ENCODE data around the gene SOSTDC1.
A peak's percentile ranks its signal among the peaks of the same experiment; 100 is the strongest.
"Not testable (repeated sequence)": the region's sequence is repeated elsewhere in the genome, so short reads cannot be mapped to it uniquely, and the experiment has no call there.

SOSTDC1 gene

DNA sequence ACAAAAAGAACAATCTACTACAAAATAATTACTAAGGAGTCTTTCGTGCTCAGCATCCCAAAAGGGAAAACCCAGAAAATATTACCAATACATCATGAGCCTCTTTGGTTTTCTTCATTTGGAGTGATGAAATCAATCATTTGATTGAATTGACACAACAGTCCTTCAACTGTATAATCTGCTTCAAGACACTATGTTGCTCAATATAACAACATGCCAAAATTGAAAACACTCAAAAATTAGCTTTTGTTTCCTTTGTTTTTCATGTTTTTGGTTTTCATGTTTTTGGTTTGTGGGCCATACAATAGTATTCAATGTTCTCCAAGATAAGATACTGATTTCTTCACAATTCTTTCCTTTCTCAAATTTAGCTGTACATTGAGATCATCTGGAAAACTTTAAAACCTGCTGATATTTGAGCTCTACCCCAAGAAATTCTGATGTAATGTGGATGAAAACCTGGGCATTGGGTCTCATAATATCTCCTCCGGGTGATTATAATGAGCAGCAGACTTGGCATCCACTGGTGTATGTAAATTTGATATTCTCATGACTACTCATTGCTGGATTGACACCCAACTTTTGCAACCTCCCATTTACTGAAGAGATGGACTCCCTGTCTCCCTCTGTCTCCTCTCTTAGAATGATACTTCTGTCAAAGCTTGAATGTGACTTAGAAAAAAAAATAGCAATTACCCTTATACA, 4.6 kb downstream of the SOSTDC1 start:
- no peak for DNase-seq

DNA sequence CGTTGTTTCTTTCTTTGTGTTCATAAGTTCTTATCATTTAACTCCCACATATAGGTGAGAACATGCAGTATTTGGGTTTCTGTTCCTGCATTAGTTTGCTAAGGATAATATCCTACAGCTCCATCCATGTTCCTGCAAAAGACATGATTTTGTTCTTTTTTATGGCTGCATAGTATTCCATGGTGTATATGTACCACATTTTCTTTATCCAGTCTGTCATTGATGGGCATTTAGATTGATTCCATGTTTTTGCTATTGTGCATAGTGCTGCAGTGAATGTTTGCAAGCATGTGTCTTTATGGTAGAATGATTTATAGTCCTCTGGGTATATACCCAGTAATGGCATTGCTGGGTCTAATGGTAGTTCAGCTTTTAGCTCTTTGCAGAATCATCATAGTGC, 9.2 kb downstream of the SOSTDC1 start:
- not testable (repeated sequence) for DNase-seq

GRCh38 chr7:16455591-16455990, 9.9 kb downstream of the SOSTDC1 start:
- no peak for DNase-seq

- peak; percentile 13 for DNase-seq
These were observed 15.2 kb downstream of the SOSTDC1 start for GRCh38 chr7:16450366-16450765.

- DNase-seq: no peak
These were observed 17.7 kb downstream of the SOSTDC1 start for GRCh38 chr7:16447876-16448275.

GRCh38 chr7:16446508-16446907, 19.0 kb downstream of the SOSTDC1 start:
- DNase-seq: no peak

DNA sequence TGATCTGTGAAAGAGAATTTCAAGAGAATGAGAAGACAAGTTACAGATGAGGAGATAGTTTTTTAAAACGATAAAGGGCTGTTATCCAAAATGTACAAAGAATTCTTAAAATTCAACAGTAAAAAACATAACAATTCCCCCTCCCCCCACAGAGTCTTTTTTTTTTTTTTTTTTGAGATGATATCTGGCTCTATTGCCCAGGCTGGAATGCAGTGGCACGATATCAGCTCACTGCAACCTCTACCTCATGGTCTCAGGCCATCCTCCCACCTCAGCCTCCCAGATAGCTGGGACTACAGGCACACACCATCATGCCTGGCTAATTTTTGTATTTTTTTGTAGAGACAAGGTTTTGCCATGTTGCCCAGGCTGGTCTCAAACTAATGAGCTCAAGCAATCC, 21.7 kb downstream of the SOSTDC1 start:
- DNase-seq: not testable (repeated sequence)

GRCh38 chr7:16438988-16439387, 26.6 kb downstream of the SOSTDC1 start:
- DNase-seq: no peak

DNA sequence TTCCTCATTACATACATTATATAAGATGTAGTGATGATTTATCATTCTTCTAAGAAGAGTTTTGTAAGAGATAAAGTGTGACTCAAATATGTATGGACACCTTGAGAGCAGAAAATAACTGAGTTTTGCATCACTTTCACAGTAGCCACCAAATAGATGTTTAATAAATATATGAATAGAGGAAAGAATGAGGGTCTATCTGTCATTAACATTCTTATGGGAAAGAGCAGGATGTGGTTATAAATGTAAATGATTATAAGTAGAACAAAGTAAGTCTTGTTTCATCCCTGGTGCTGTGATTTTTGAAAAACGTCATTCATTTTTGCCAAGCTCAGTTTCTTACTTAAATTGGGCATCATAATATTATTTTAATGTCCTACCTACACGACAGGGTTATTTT, 29.2 kb downstream of the SOSTDC1 start:
- no peak for DNase-seq

- DNase-seq: no peak
These were observed 31.9 kb downstream of the SOSTDC1 start for GRCh38 chr7:16433568-16434122.

- no peak for DNase-seq
These were observed 33.2 kb downstream of the SOSTDC1 start for GRCh38 chr7:16432425-16432731.

DNA sequence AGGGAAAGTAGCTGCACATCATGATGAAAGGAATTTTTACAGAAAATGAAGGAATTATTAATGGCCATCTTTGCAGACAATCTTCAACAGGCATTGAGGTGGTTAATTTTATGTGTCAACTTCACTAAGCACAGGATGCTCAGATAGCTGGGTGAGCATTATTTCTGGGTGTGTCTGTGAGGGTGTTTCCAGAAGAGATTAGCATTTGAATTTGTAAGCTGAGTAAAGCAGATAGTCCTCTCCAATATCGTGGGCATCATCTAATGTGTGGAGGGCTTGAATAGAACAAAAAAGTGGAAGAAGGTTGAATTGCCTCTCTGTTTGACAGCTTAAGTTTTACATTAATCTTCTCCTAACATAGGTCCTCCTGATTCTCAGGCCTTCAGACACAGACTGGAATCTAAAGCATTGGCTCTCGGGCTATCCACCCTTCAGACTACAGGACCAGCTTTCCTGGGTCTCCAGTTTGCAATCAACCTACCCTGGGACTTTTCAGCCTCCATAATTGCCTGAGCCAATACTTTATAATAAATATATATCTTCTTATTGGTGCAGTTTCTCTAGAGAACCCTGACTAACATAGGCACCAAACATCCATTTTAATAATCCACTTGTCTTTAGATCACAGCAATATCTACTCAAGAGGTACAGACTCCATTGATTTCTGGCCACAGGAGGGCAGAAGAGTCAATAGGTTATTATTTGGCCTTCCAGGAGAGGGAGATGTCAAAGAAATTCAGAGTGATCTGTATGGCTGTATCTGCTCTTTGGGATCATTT, 33.7 kb downstream of the SOSTDC1 start:
- DNase-seq: peak; percentile 41

- no peak for DNase-seq
These were observed 35.4 kb downstream of the SOSTDC1 start for GRCh38 chr7:16430133-16430532.

- no peak for DNase-seq
These were observed 36.9 kb downstream of the SOSTDC1 start for GRCh38 chr7:16428672-16429071.

GRCh38 chr7:16428182-16428581, 37.4 kb downstream of the SOSTDC1 start:
- no peak for DNase-seq

DNA sequence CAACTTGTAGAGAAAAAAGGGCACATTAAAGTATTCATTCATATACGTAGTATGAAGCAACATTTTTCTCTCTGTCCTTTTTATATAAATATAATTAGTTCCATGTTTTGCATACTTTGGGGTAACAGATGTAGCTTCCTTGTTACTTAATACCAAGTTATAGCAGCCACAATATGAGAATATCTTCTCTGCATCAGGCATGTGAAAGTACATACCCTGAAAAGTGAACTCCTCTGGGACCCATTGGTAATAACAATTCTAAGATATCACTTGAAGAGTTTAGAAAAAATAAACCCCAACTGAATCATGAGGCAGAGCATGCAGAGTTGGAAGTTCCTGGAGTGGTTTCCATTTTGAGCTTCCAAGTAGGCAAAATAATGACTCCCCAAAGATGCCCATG, 41.8 kb downstream of the SOSTDC1 start:
- no peak for DNase-seq

DNA sequence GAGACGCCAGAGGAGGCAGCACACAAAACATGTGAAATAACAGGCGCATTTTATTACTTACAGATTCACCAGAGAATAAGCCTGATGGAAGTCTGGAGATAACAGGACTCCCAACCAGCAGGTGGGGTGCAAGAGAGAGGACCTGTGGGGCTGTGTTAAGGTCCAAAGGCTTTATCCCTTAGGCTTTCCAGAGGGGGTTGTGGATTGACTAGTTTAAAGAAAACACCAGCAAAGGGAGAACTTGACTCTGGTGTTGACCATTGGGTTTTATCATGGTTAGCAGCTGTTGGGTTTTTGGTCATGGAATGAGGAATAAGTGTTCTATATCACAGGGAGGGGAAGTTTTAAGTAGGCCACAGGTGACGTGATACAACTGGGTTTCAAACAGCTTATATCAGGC, 42.6 kb downstream of the SOSTDC1 start:
- DNase-seq: no peak

- no peak for DNase-seq
These were observed 43.5 kb downstream of the SOSTDC1 start for GRCh38 chr7:16422103-16422435.

DNA sequence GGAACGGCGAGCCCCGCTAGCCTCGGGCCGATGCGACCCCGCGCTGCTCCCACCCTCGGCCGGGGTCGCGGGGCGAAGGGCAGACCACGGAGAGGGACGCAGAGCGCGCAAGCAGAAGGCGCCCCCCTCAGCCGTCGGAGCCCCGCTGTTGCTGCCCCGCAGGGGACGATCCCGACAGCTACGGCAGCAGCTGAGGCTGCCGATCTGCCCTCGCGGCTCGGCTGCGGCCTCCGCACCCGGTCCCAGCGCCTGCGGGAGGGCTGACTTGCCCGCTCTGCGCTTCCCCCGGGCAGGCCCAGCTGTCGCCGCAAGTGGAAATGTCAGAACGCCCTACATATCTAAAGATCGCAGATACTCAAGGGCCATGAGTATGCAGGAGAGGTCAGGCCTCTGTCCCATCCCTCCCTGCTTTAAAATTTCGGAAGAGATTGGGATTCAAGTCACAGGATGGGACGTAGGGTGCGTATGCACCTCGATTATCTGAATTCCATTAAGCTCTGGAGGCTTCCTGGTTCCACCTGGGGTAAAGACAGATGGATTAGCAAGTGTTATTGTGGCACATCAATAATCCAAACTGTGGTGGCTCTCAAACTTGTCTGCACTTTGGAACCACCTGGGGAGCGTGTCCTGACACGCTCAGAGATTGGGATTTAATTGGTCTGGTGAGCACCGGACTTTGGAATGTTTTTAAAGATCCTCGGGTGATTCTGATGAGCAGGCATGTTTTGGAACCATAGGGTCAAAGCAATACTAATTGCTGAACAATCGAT, 44.0 kb downstream of the SOSTDC1 start, which contains the start of gene CRPPA:
TSS of gene CRPPA (minus strand) at position 206 of the 770 bp plus-strand sequence. CDS start 216 bp downstream, outside the sequence.
- DNase-seq: peak; percentile 47

DNA sequence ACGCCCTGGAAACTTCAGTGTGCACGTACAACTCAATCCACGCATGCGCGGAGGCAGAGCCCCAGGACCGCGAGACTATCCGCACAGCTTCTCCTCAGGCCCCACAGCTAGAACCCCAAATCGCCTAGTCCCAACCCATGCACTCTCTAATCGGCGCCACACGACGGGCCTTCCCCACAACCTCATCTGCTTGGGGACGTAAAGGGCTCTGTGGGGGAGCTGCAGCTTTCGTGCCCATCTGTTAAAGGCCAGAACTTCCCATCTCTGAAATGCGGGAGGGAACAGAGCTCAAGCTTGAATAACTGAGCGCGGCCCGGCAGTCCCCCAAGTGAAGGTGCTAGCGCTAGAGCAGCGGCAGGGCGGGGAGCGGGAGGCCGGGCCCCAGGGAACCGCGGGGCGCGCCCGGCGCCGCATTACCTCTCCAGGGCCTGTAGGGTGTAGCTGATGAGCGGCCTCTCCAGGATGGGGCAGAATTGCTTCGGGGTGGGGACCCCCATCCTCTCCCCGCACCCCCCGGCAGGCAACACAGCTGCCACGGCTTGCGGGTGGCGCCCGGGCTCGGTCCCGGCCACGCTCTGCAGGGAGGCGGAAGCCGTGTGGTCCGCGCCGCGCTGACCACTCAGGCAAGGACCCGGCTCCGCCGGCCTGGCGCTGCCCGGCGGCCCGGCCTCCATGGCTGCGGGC, 44.7 kb downstream of the SOSTDC1 start:
- DNase-seq: peak; percentile 97

GRCh38 chr7:16420329-16420648, 45.2 kb downstream of the SOSTDC1 start:
- no peak for DNase-seq

DNA sequence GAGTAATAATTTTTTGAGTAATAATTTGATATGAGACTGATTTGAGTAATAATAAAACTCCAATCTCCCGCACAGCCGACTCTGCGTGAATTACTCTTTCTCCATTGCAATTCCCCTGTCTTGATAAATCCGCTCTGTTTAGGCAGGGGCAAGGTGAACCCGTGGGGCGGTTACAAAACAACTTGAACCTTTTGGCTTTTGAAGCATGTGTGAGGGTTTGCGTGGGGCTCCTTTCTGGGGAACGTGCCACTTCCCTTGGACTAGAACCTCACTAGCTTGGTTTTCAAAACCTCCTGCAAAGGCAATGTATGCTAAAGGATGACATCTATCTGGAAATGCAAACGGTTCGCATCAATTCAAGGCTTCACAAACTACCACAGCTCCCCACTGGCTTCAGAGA, 45.7 kb downstream of the SOSTDC1 start:
- DNase-seq: no peak

- no peak for DNase-seq
These were observed 46.4 kb downstream of the SOSTDC1 start for GRCh38 chr7:16419126-16419525.

Measured in NCI-H2171 treated with DMSO at 0.1 percent for 48 hours (cell line).